WERI-Rb-1 (cell line): ENCODE measurements around the gene VPS54.
"Not testable (repeated sequence)": the region's sequence is repeated elsewhere in the genome, so short reads cannot be mapped to it uniquely, and the experiment has no call there.

Experiments
- DNase-seq: peaks from one replicate; pipeline ENCODE4 v3.0.0-alpha.2; 2020
- H3K27ac ChIP-seq: fragments of 250-450 bp; sonication (Bioruptor Pico); 2 replicates; pipeline ENCODE4 v1.5.1; 2020; ENCODE audit warnings: mild to moderate bottlenecking, moderate library complexity
- H3K27me3 ChIP-seq: fragments of 250-450 bp; sonication (Bioruptor Pico); 2 replicates; pipeline ENCODE4 v1.5.1; 2021; ENCODE audit warnings: mild to moderate bottlenecking, low read depth, moderate library complexity; ENCODE audit not compliant: insufficient read depth, severe bottlenecking
- H3K36me3 ChIP-seq: fragments of 250-450 bp; sonication (Bioruptor Pico); 2 replicates; pipeline ENCODE4 v1.5.1; 2020; ENCODE audit warnings: mild to moderate bottlenecking, moderate library complexity
- H3K4me3 ChIP-seq: 2 replicates; pipeline ENCODE4 v1.5.1; 2011; ENCODE audit warnings: low read depth, mild to moderate bottlenecking, control low read depth, low read length
- H3K9me3 ChIP-seq: fragments of 250-450 bp; sonication (Bioruptor Pico); 2 replicates; pipeline ENCODE4 v1.5.1; 2021; ENCODE audit warnings: mild to moderate bottlenecking, moderate library complexity; ENCODE audit not compliant: severe bottlenecking
- TF ChIP-seq, protein P1 (sequence below): IDR thresholded peaks from 2 replicates; pipeline ENCODE4 v1.5.1; 2011; ENCODE audit warnings: low read depth, mild to moderate bottlenecking, control low read depth, inconsistent platforms, low read length

Gene VPS54

DNA sequence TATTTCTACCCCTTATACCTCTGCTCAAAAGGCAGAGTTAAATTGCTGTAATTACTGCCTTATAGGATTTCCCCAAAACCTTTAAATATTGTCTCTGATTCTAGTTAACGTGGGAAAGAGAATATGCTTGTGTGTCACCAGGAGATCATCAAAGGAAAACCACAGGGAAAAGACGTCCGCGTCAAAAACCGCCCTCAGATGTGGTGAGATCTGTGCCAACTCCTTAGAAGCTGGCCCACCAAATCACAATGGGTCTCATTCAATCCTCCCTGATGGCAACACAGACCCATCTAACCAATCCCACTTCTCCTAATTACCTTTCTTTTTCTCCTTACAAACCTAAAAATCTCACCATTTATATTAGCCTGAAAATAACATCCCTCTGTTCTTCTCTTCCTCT is 25.4 kb downstream of the VPS54 start:
- no peaks in the 10 kb centered on the region for H3K36me3 ChIP-seq
- no peak overlapping the region for H3K27ac ChIP-seq

DNA sequence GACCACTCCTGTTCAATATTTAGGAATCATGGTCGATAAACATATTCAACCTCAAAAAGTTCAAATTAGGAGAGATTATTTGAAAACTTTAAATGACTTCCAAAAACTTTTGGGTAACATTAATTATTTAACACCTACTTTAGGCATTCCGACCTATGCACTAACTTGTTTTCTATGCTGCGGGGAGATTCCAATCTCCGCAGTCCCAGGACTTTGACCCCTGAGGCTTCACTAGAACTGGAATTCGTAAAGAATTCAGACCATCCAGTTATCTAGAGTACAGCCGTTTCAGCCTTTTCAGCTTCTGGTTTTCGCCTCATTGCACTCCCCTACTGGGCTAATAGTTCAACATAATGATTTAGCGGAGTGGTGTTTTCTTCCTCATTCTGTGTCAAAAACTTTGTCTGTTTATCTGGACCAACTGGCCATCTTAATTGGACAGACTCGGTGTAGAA is 26.1 kb downstream of the VPS54 start:
- not testable (repeated sequence) for H3K9me3 ChIP-seq, H3K36me3 ChIP-seq, DNase-seq, H3K27ac ChIP-seq, H3K27me3 ChIP-seq, H3K4me3 ChIP-seq

More for the DNA sequence above, 25.4 kb downstream of the VPS54 start:
- H3K4me3 ChIP-seq, result no peak overlapping the region
- TF ChIP-seq, protein P1, sequence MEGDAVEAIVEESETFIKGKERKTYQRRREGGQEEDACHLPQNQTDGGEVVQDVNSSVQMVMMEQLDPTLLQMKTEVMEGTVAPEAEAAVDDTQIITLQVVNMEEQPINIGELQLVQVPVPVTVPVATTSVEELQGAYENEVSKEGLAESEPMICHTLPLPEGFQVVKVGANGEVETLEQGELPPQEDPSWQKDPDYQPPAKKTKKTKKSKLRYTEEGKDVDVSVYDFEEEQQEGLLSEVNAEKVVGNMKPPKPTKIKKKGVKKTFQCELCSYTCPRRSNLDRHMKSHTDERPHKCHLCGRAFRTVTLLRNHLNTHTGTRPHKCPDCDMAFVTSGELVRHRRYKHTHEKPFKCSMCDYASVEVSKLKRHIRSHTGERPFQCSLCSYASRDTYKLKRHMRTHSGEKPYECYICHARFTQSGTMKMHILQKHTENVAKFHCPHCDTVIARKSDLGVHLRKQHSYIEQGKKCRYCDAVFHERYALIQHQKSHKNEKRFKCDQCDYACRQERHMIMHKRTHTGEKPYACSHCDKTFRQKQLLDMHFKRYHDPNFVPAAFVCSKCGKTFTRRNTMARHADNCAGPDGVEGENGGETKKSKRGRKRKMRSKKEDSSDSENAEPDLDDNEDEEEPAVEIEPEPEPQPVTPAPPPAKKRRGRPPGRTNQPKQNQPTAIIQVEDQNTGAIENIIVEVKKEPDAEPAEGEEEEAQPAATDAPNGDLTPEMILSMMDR, result no peak
- peaks cover 9% of the 10 kb centered on the region for H3K9me3 ChIP-seq
- H3K27me3 ChIP-seq, result no peaks in the 10 kb centered on the region
- no peak for DNase-seq

DNA sequence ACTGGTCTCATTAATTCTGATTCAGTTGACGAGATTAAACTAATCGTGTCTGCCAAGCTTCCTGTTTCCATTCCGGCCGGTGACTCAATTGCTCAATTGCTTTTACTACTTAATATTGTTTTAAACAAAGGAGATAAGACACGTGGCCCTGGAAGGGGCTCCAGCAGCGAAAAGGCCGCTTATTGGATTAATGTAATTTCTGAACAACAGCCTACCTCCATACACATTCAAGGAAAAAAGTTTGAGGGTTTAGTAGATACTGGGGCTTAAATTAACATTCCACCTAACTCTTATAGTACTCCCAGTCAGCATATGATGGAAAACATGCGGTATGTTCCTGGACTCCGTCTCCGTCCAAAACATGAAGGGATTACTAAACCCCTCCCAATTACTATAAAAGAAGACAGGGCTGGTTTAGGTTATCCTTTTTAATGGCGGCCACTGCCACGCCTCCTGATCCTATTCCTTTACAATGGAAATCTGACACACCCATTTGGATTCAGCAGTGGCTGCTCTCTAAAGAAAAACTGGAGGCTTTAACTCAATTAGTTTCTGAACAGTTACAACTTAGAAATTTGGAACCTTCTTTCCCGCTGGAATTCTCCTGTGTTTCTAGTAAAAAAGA is 27.1 kb downstream of the VPS54 start:
- no peak for DNase-seq
- TF ChIP-seq, protein P1, result no peak
- H3K4me3 ChIP-seq, result no peak overlapping the region

DNA sequence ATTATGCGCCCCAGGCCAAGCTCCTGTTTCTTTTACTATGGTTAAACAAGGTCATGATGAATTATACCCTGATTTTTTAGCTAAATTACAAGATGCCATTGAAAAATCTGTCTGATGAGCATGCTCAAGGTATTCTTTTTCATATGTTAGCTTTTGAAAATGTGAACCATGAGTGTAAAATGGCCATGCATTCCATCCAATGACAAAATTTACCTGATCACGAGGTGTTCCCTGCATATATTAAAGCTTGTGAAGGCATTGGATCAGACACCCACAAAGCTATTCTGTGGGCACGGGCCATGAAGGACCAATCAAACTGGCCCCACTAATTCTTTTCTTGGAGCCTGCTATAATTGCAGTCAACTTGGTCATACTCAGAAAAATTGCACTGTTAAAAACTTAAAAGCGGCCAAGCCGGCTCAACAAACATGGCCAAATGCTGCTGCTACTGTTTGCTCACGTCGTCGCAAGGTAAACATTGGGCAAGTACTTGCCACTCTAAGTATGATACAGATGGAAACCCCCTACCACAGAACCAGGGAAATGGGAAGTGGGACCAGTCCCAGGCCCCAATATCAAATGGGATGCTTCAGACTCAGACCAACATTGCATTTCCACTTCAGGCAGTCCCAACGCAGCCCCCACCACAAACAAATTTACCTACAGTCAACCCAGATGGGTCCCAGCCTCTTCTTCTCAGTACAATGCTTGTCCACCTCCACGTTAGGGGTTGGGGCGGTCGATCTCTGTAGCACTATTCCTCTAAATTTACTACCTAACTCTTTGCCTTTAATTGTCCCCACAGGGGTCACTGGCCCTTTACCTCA is 27.8 kb downstream of the VPS54 start:
- not testable (repeated sequence) for H3K27ac ChIP-seq, DNase-seq

More for the DNA sequence above, 27.1 kb downstream of the VPS54 start:
- H3K9me3 ChIP-seq, result peaks cover 7% of the 10 kb centered on the region
- H3K27me3 ChIP-seq, result no peaks in the 10 kb centered on the region
- no peaks in the 10 kb centered on the region for H3K36me3 ChIP-seq
- no peak overlapping the region for H3K27ac ChIP-seq

DNA sequence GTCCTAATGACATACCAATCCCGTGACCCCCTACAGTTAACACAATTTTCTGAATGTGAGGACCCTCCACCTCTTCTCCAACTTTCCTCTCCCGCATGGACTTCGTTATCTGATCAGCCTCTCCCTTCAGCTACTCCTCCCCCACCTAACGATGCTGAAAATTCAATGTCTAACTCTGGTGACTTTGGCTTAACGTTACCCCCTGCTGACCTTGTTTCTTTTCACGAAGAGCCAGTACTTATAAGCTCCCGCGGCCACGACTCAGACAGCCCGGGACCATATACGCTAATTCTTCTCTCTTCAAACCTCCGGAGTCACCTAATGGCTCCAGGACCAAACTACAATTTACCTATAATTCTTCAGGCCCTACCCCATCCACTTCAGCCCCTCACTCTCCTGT is 29.2 kb downstream of the VPS54 start:
- TF ChIP-seq, protein P1, result no peak
- DNase-seq, result no peak
- Histone ChIP-seq H3K36me3 (no peaks in the 10 kb centered on the region), H3K27me3 (no peaks in the 10 kb centered on the region), H3K4me3 (no peak overlapping the region), H3K27ac (no peak overlapping the region), H3K9me3 (no peaks in the 10 kb centered on the region)

More for the DNA sequence above, 27.8 kb downstream of the VPS54 start:
- not testable (repeated sequence) for H3K9me3 ChIP-seq, H3K36me3 ChIP-seq, H3K4me3 ChIP-seq, H3K27me3 ChIP-seq

DNA sequence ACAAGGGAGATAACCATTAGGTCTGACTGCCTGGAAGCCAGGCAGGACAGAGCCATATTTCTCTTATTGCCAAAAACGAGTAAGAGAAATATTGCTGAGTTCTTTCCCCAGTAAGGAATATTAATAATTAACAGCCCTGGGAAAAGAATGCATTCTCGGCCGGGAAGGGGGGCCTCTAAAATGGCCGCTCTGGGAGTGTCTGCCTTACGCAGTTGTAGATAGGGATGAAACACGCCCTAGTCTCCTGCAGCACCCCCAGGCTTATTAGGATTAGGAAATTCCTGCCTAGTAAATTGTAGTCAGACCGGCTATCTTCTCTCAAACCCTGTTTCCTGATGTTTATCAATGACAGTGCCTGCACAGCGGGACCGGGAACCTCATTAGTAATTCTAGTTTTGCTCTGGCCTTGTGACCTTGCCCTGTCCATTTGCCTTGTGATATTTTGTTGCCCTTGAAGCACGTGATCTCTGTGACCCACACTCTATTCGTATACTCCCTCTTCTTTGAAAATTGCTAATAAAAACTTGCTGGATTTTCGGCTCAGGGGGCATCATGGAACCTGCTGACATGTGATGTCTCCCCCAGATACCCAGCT is 30.3 kb downstream of the VPS54 start:
- not testable (repeated sequence) for H3K36me3 ChIP-seq, DNase-seq, H3K9me3 ChIP-seq, H3K4me3 ChIP-seq, H3K27me3 ChIP-seq, H3K27ac ChIP-seq

DNA sequence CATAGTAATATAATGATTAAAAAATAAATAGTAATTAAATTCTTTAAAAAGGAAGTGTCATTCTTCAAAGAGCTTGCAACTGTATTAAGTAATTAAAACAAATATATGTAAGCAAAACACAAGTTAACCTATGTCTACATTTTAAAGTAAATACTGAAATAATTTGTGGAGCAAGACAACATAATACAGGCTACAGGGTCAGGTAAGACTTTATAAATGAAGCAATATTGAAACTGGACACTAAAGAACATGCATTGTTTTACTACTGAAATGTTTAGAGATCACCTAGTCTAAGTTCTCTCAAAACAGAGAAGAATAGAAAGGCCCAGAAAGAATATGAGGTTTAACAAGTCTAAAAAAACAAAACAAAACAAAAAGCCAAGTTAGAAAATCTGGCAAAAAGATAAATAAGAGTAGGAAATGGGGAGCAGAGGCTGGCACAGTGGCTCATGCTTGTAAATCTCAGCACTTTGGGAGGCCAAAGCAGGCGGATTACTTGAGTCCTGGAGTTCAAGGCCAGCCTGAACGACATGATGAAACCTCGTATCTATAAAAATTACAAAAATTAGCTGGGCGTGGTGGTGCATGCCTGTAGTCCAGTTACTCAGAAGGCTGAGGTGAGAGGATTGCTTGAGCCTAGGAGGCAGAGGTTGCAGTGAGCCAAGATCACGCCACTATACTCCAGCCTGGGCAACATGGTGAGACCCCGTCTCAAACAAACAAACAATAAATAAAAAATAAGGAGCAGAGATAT is 34.4 kb downstream of the VPS54 start:
- no peak for DNase-seq
- TF ChIP-seq, protein P1, result no peak
- H3K36me3 ChIP-seq, result peaks cover 13% of the 10 kb centered on the region
- no peak overlapping the region for H3K27ac ChIP-seq
- no peaks in the 10 kb centered on the region for H3K9me3 ChIP-seq
- no peaks in the 10 kb centered on the region for H3K27me3 ChIP-seq
- H3K4me3 ChIP-seq, result no peak overlapping the region
